ENCODE measurements around the gene MEF2A.
"Not testable (repeated sequence)": the region's sequence is repeated elsewhere in the genome, so short reads cannot be mapped to it uniquely, and the experiment has no call there.

DNA sequence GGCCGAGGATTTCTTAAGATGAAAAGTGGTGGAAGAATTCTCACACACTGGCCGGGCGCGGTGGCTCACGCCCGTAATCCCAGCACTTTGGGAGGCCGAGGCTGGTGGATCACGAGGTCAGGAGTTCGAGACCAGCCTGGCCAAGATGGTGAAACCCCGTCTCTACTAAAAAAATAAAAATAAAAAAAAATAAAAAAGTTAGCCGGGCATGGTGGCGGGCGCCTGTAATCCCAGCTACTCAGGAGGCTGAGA lies 168.2 kb downstream of the MEF2A start:
- TF ChIP-seq CTCF, POLR2A (IDR thresholded peaks at IDR 0.05): not testable (repeated sequence)

All from body of pancreas (tissue), 4 donors.